HK-2 (cell line): ENCODE data around the gene CRTAC1.
"Not testable (repeated sequence)": the region's sequence is repeated elsewhere in the genome, so short reads cannot be mapped to it uniquely, and the experiment has no call there.

Experiments
- DNase-seq: peaks from one replicate; pipeline ENCODE4 v3.0.0-alpha.2; 2018; ENCODE audit not compliant: unreplicated experiment

CRTAC1 gene

GRCh38 chr10:97842656-97843280 lies 187.7 kb downstream of the CRTAC1 start:
- DNase-seq = peak; percentile 26

GRCh38 chr10:97842114-97842513 lies 188.3 kb downstream of the CRTAC1 start:
- not testable (repeated sequence) for DNase-seq

- DNase-seq = not testable (repeated sequence)
These were observed 189.3 kb downstream of the CRTAC1 start for GRCh38 chr10:97841166-97841565.

GRCh38 chr10:97838091-97838490 lies 192.3 kb downstream of the CRTAC1 start:
- DNase-seq = no peak

GRCh38 chr10:97836446-97836845 lies 194.0 kb downstream of the CRTAC1 start:
- DNase-seq = no peak

GRCh38 chr10:97831259-97831658 lies 199.2 kb downstream of the CRTAC1 start:
- DNase-seq = no peak

- no peak for DNase-seq
These were observed 200.4 kb downstream of the CRTAC1 start for GRCh38 chr10:97830064-97830463.

- DNase-seq = no peak
These were observed 201.7 kb downstream of the CRTAC1 start for GRCh38 chr10:97828721-97829120.

GRCh38 chr10:97827702-97828291 lies 202.6 kb downstream of the CRTAC1 start:
- no peak for DNase-seq

- DNase-seq = no peak
These were observed 203.5 kb downstream of the CRTAC1 start for GRCh38 chr10:97826892-97827291.

- DNase-seq = no peak
These were observed 205.2 kb downstream of the CRTAC1 start for GRCh38 chr10:97825020-97825760.

- DNase-seq = no peak
These were observed 206.7 kb downstream of the CRTAC1 start for GRCh38 chr10:97823734-97824133.

GRCh38 chr10:97822261-97822687 lies 208.1 kb downstream of the CRTAC1 start:
- peak; percentile 61 for DNase-seq

GRCh38 chr10:97821308-97822038 lies 208.9 kb downstream of the CRTAC1 start:
- DNase-seq = no peak

GRCh38 chr10:97820096-97820704 lies 210.2 kb downstream of the CRTAC1 start:
- no peak for DNase-seq

- no peak for DNase-seq
These were observed 211.8 kb downstream of the CRTAC1 start for GRCh38 chr10:97818572-97818971.

GRCh38 chr10:97816609-97817008 lies 213.8 kb downstream of the CRTAC1 start:
- no peak for DNase-seq
